ENCODE data around the gene NET1.

NET1 gene

GRCh38 chr10:5442990-5443370 is 30.6 kb downstream of the NET1 start:
- H3K4me3 ChIP-seq (ENCODE audit: low read depth, low read length), result no peak overlapping the region
- H3K27ac ChIP-seq, result no peak overlapping the region
- H3K27me3 ChIP-seq (replicated peaks), result no peaks in the 10 kb centered on the region
- no peak for DNase-seq
- TF ChIP-seq CTCF (IDR thresholded peaks at IDR 0.05; ENCODE audit: low read depth, low read length, missing control alignments), result no peak
- in situ Hi-C loops (cut with HindIII; ENCODE audit: low pct_ligation_motif_present, low sequenced_read_pairs), result loop anchor here (25.0 kb wide), 1 partner anchor 169 kb away; no protein-coding TSS in a partner anchor
- no peaks in the 10 kb centered on the region for H3K36me3 ChIP-seq (replicated peaks)

- no peak for TF ChIP-seq CTCF (IDR thresholded peaks at IDR 0.05; ENCODE audit: low read depth, low read length, missing control alignments)
- Histone ChIP-seq H3K27ac (no peak overlapping the region), H3K36me3 (replicated peaks) (no peaks in the 10 kb centered on the region), H3K4me3 (ENCODE audit: low read depth, low read length) (no peak overlapping the region), H3K27me3 (replicated peaks) (no peaks in the 10 kb centered on the region)
- no peak for DNase-seq
- in situ Hi-C loops (cut with HindIII; ENCODE audit: low pct_ligation_motif_present, low sequenced_read_pairs), result loop anchor here (25.0 kb wide), 1 partner anchor 169 kb away; no protein-coding TSS in a partner anchor
These were observed 31.1 kb downstream of the NET1 start for GRCh38 chr10:5443429-5443828.

GRCh38 chr10:5445006-5445405 is 32.6 kb downstream of the NET1 start:
- TF ChIP-seq CTCF (IDR thresholded peaks at IDR 0.05; ENCODE audit: low read depth, low read length, missing control alignments), result no peak

GRCh38 chr10:5446390-5446926 is 34.1 kb downstream of the NET1 start:
- in situ Hi-C loops (cut with HindIII; ENCODE audit: low pct_ligation_motif_present, low sequenced_read_pairs), result loop anchor here (25.0 kb wide), 1 partner anchor 166 kb away; no protein-coding TSS in a partner anchor
- H3K27me3 ChIP-seq (replicated peaks), result no peaks in the 10 kb centered on the region
- H3K36me3 ChIP-seq (replicated peaks), result no peaks in the 10 kb centered on the region
- H3K4me3 ChIP-seq (ENCODE audit: low read depth, low read length), result peak overlapping the region; percentile 69
- TF ChIP-seq CTCF (IDR thresholded peaks at IDR 0.05; ENCODE audit: low read depth, low read length, missing control alignments), result peak; percentile 5
- peak; percentile 82 for DNase-seq
- H3K27ac ChIP-seq, result peak overlapping the region; percentile 31

More at GRCh38 chr10:5445006-5445405, 32.6 kb downstream of the NET1 start:
- H3K27ac ChIP-seq, result no peak overlapping the region
- in situ Hi-C loops (cut with HindIII; ENCODE audit: low pct_ligation_motif_present, low sequenced_read_pairs), result loop anchor here (25.0 kb wide), 1 partner anchor 167 kb away; no protein-coding TSS in a partner anchor
- no peaks in the 10 kb centered on the region for H3K36me3 ChIP-seq (replicated peaks)
- H3K4me3 ChIP-seq (ENCODE audit: low read depth, low read length), result no peak overlapping the region
- DNase-seq, result no peak
- H3K27me3 ChIP-seq (replicated peaks), result no peaks in the 10 kb centered on the region

GRCh38 chr10:5447056-5447455 is 34.7 kb downstream of the NET1 start:
- peak overlapping the region; percentile 31 for H3K27ac ChIP-seq
- H3K36me3 ChIP-seq (replicated peaks), result no peaks in the 10 kb centered on the region
- H3K4me3 ChIP-seq (ENCODE audit: low read depth, low read length), result peak overlapping the region; percentile 69
- in situ Hi-C loops (cut with HindIII; ENCODE audit: low pct_ligation_motif_present, low sequenced_read_pairs), result loop anchor here (25.0 kb wide), 1 partner anchor 165 kb away; no protein-coding TSS in a partner anchor
- no peak for TF ChIP-seq CTCF (IDR thresholded peaks at IDR 0.05; ENCODE audit: low read depth, low read length, missing control alignments)
- no peak for DNase-seq
- H3K27me3 ChIP-seq (replicated peaks), result no peaks in the 10 kb centered on the region
